GM12878 (cell line): ENCODE measurements around the gene ADAMTSL1. TPM values are rescaled to one million over a fixed set of nuclear protein-coding genes. Genes with fewer than 3 reads are reported as not detected.

Source experiments
- ATAC-seq: fragments of 200-7000 bp; cut with Tn5 transposase; 3 replicates; pipeline ENCODE4 v1.9.1; 2020; ENCODE audit warnings: mild to moderate bottlenecking, moderate library complexity
- BruUV-seq: library from RNA; stranded (reverse); fragments of 400-500 nt; replicated peaks from 2 replicates; lab custom pipeline; 2021; lab: Mats Ljungman, UMichigan
- CTCF ChIA-PET: fragments of 300-600 bp; sonication (Branson Sonifier 250); formaldehyde crosslinking; extraction: SDS; loops from one replicate; lab custom pipeline; 2021; ENCODE audit warnings: inconsistent platforms; lab: Yijun Ruan, JAX
- POLR2A ChIA-PET: fragments of 350-600 bp; formaldehyde crosslinking; extraction: SDS; loops from one replicate; lab custom pipeline; 2021; ENCODE audit warnings: inconsistent platforms; lab: Charles Lee
- RAD21 ChIA-PET: fragments of 300-600 bp; sonication (Branson Sonifier 250); formaldehyde crosslinking; loops from one replicate; lab custom pipeline; 2023; ENCODE audit warnings: antibody characterized with exemption; ENCODE audit not compliant: unreplicated experiment; lab: Charles Lee
- SMC1A ChIA-PET: fragments of 300-600 bp; sonication (Branson Sonifier 250); formaldehyde crosslinking; loops from one replicate; lab custom pipeline; 2023; ENCODE audit not compliant: unreplicated experiment, uncharacterized antibody; lab: Charles Lee
- DNase-seq: peaks from one replicate; pipeline ENCODE4 v3.0.0-alpha.2; 2011; ENCODE audit warnings: low read depth, low spot score
- FAIRE-seq: peaks from 3 replicates; lab custom pipeline; 2011; peaks lifted over from hg19 to GRCh38; lab: Jason Lieb, UNC
- H2AFZ ChIP-seq: 2 replicates; pipeline ENCODE4 v1.6.0; 2011; ENCODE audit warnings: low read depth, low read length, control low read depth; ENCODE audit not compliant: control insufficient read depth
- H3K27ac ChIP-seq: 2 replicates; pipeline ENCODE4 v1.5.1; 2011; ENCODE audit warnings: control low read depth; ENCODE audit not compliant: control insufficient read depth, insufficient read depth
- H3K27me3 ChIP-seq, 2 experiments: replicated peaks in 1 of 2; 2 replicates each; pipeline versions ENCODE4 v1.6.0 to v1.6.1; 2011; ENCODE audit warnings: low read length in 1 of 2; ENCODE audit not compliant: control insufficient read depth in 2 of 2, insufficient read depth in 2 of 2
- H3K36me3 ChIP-seq, 2 experiments: 2 replicates each; pipeline ENCODE4 v1.5.1; 2011; ENCODE audit warnings: low read length in 1 of 2; ENCODE audit not compliant: control insufficient read depth in 2 of 2, insufficient read depth in 2 of 2
- H3K4me1 ChIP-seq: 2 replicates; pipeline ENCODE4 v1.6.1; 2011; ENCODE audit warnings: mild to moderate bottlenecking, low read length, moderate library complexity, mixed read lengths; ENCODE audit not compliant: control insufficient read depth, insufficient read depth
- H3K4me2 ChIP-seq: 2 replicates; pipeline ENCODE4 v1.6.0; 2011; ENCODE audit warnings: control low read depth; ENCODE audit not compliant: control insufficient read depth, insufficient read depth
- H3K4me3 ChIP-seq: fragments of 200-600 bp; sonication (generic); 2 replicates; pipeline ENCODE4 v1.5.1; 2016
- H3K79me2 ChIP-seq: 2 replicates; pipeline ENCODE4 v1.6.0; 2011; ENCODE audit warnings: low read length; ENCODE audit not compliant: control insufficient read depth, insufficient read depth
- H3K9ac ChIP-seq: 2 replicates; pipeline ENCODE4 v1.8.0; 2011; ENCODE audit warnings: low read length, control low read depth, mixed read lengths; ENCODE audit not compliant: control insufficient read depth, insufficient read depth
- H3K9me3 ChIP-seq: replicated peaks from 3 replicates; pipeline ENCODE4 v1.5.1; 2011; ENCODE audit warnings: mild to moderate bottlenecking, low read length; ENCODE audit not compliant: control insufficient read depth, insufficient read depth
- H4K20me1 ChIP-seq: 2 replicates; pipeline ENCODE4 v1.6.0; 2011; ENCODE audit not compliant: control insufficient read depth, insufficient read depth
- FOXK2 ChIP-seq: fragments of 450-650 bp; IDR thresholded peaks from 2 replicates; pipeline ENCODE4 v1.6.1; 2017; ENCODE audit warnings: mild to moderate bottlenecking, moderate library complexity
- HCFC1 ChIP-seq: fragments of 150-350 bp; IDR thresholded peaks from 2 replicates; pipeline ENCODE4 v1.6.1; 2014; ENCODE audit warnings: low read length
- NR2C1 ChIP-seq: fragments of 450-650 bp; IDR thresholded peaks from 2 replicates; pipeline ENCODE4 v1.6.1; 2017; ENCODE audit warnings: antibody characterized with exemption, mild to moderate bottlenecking, moderate library complexity
- RUNX3 ChIP-seq: IDR thresholded peaks from 2 replicates; pipeline ENCODE4 v1.6.1; 2012; ENCODE audit warnings: low read length, inconsistent platforms
- SMAD1 ChIP-seq: fragments of 450-650 bp; IDR thresholded peaks from 2 replicates; pipeline ENCODE4 v1.6.1; 2018; ENCODE audit warnings: mild to moderate bottlenecking, low read depth; ENCODE audit not compliant: partially characterized antibody
- SUPT20H ChIP-seq: IDR thresholded peaks from 2 replicates; pipeline ENCODE4 v1.6.1; 2011; ENCODE audit warnings: low read depth, mild to moderate bottlenecking, low read length, moderate library complexity, borderline replicate concordance; ENCODE audit not compliant: control insufficient read depth
- ZNF384 ChIP-seq: IDR thresholded peaks from 2 replicates; pipeline ENCODE4 v1.6.1; 2012; ENCODE audit warnings: low read depth, mild to moderate bottlenecking, low read length, improper control_type of control experiment, borderline replicate concordance
- ZNF622 ChIP-seq: fragments of 450-650 bp; IDR thresholded peaks from 2 replicates; pipeline ENCODE4 v1.6.1; 2017; ENCODE audit warnings: mild to moderate bottlenecking, inconsistent platforms
- in situ Hi-C: fragments of 300-500 bp; cut with MboI; formaldehyde crosslinking; loops from 9 replicates; pipeline ENCODE4 v1.14.3; 2018; ENCODE audit warnings: mixed read lengths
- intact Hi-C: fragments of 100-400 bp; cut with micrococcal nuclease; formaldehyde crosslinking; loops from one replicate; pipeline ENCODE4 v1.14.2; 2022; ENCODE audit not compliant: unreplicated experiment
- polyA plus RNA-seq, 11 experiments: library from polyadenylated mRNA; depleted of rRNA in 4 of 11; unstranded in 6 of 11; stranded (reverse) in 5 of 11; fragments of >200 nt; fragmentation: Nextera tagmentation in 4 of 11; fragmentation: Illumina TruSeq in 1 of 11; extraction: Ambion mirVana in 4 of 11; extraction: Trizol in 1 of 11; gene quantifications; 1 replicate in 1 of 11; 2 replicates in 10 of 11; pipeline versions ENCODE4 v1.2.1 to v1.2.3, GENCODE V29; 2011 to 2016; ENCODE audit warnings: inconsistent platforms in 2 of 11, missing spikeins in 2 of 11, low read depth in 1 of 11
- total RNA-seq, 4 experiments: library from RNA; depleted of rRNA in 3 of 4; stranded (reverse); fragments of >200 nt in 3 of 4; fragmentation: Illumina TruSeq in 1 of 4; extraction: Trizol in 1 of 4; gene quantifications; 2 replicates each; pipeline versions ENCODE4 v1.2.1 to v1.2.3, GENCODE V29; 2013 to 2021
- TF ChIP-seq, protein P1 (sequence below): fragments of 450-650 bp; IDR thresholded peaks from 2 replicates; pipeline ENCODE4 v1.6.1; 2017; ENCODE audit warnings: low read depth, mild to moderate bottlenecking, moderate library complexity
- TF ChIP-seq, protein P2 (sequence below): IDR thresholded peaks from 2 replicates; pipeline ENCODE4 v1.6.1; 2012; ENCODE audit warnings: low read length, inconsistent platforms
- TF ChIP-seq, protein P3 (sequence below): IDR thresholded peaks from 2 replicates; pipeline ENCODE4 v1.6.1; 2011; ENCODE audit warnings: low read depth, mild to moderate bottlenecking, low read length, moderate library complexity, borderline replicate concordance; ENCODE audit errors: extremely low read depth

The ADAMTSL1 gene
- total and polyA plus RNA-seq, 10 of the 15 experiments (the other 5 are each of a cell fraction or from before 2014, with no cell fraction given): 0.01 to 0.10 (median 0.07) TPM; not detected in 6

DNA sequence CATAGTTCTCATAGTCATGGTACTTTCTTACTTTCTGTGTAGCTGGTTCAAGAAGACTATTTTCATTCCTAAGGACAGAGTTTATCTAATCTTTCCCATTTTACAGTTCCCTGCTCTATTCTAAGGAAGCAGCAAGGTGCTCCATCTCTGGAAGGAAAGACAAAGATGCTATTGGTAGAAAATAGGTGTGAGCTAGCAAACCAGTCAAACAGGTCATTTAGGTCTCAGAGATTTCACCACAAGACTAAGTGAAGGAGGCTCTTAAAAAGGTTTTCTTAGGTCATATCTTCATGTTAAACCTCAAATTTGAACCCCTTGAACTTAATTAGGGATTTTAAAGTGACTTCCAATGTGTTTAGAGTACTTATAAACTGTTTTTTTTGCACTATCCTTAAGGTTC lies 62.6 kb downstream of the ADAMTSL1 start:
- ATAC-seq: no peak
- in situ Hi-C loops: no loop called here
- RAD21 ChIA-PET: no interaction called here

More for the DNA sequence above, 62.6 kb downstream of the ADAMTSL1 start:
- no peaks in the 10 kb centered on the region; the same call in 2 of the 3 replicates for H3K9me3 ChIP-seq
- H3K27me3 ChIP-seq: no peaks in the 10 kb centered on the region
- ChIA-PET POLR2A (no interaction called here), CTCF (interaction anchor here (1.3 kb wide), 1 partner anchor 60 kb away, joined by 3 read pairs; no protein-coding TSS in a partner anchor), SMC1A (no interaction called here)
- no peak overlapping the region for H3K27ac ChIP-seq
- FAIRE-seq (no peak), DNase-seq (no peak)
- no peaks in the 10 kb centered on the region for H3K36me3 ChIP-seq
- H3K4me1 ChIP-seq: no peaks in the 10 kb centered on the region
- H3K79me2 ChIP-seq: no peaks in the 10 kb centered on the region
- no peak overlapping the region for H2AFZ ChIP-seq
- no peak overlapping the region for H3K4me2 ChIP-seq
- no peak overlapping the region for H3K4me3 ChIP-seq
- TF ChIP-seq, protein P1, sequence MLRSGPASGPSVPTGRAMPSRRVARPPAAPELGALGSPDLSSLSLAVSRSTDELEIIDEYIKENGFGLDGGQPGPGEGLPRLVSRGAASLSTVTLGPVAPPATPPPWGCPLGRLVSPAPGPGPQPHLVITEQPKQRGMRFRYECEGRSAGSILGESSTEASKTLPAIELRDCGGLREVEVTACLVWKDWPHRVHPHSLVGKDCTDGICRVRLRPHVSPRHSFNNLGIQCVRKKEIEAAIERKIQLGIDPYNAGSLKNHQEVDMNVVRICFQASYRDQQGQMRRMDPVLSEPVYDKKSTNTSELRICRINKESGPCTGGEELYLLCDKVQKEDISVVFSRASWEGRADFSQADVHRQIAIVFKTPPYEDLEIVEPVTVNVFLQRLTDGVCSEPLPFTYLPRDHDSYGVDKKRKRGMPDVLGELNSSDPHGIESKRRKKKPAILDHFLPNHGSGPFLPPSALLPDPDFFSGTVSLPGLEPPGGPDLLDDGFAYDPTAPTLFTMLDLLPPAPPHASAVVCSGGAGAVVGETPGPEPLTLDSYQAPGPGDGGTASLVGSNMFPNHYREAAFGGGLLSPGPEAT: no peak
- TF ChIP-seq SMAD1 (no peak), ZNF384 (no peak), RUNX3 (no peak), NR2C1 (no peak), SUPT20H (no peak), ZNF622 (no peak), FOXK2 (no peak), HCFC1 (no peak)
- TF ChIP-seq, protein P2, sequence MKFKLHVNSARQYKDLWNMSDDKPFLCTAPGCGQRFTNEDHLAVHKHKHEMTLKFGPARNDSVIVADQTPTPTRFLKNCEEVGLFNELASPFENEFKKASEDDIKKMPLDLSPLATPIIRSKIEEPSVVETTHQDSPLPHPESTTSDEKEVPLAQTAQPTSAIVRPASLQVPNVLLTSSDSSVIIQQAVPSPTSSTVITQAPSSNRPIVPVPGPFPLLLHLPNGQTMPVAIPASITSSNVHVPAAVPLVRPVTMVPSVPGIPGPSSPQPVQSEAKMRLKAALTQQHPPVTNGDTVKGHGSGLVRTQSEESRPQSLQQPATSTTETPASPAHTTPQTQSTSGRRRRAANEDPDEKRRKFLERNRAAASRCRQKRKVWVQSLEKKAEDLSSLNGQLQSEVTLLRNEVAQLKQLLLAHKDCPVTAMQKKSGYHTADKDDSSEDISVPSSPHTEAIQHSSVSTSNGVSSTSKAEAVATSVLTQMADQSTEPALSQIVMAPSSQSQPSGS: no peak
- TF ChIP-seq, protein P3, sequence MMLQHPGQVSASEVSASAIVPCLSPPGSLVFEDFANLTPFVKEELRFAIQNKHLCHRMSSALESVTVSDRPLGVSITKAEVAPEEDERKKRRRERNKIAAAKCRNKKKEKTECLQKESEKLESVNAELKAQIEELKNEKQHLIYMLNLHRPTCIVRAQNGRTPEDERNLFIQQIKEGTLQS: no peak
- TF ChIP-seq, all 136 proteins: peak for 0
- Histone ChIP-seq H3K9ac (no peak overlapping the region), H4K20me1 (no peaks in the 10 kb centered on the region)
- no TSS peak for BruUV-seq
- intact Hi-C loops: no loop called here
